HepG2 (cell line): Measurements from ENCODE around the gene RAD54L. TPM values are rescaled to one million over a fixed set of nuclear protein-coding genes. Genes with fewer than 3 reads are reported as not detected.
A peak's percentile ranks its signal among the peaks of the same experiment; 100 is the strongest.

Experiments used
- ATAC-seq: fragments of 200-7000 bp; cut with Tn5 transposase; 3 replicates; pipeline ENCODE4 v1.9.1; 2020; ENCODE audit warnings: mild to moderate bottlenecking, moderate library complexity
- BruUV-seq: library from RNA; stranded (reverse); fragments of 400-500 nt; replicated peaks from 2 replicates; lab custom pipeline; 2021; lab: Mats Ljungman, UMichigan
- CTCF ChIA-PET: fragments of 300-600 bp; formaldehyde crosslinking; extraction: SDS; loops from one replicate; lab custom pipeline; 2021; ENCODE audit warnings: low total read pairs, inconsistent platforms, low intra/inter-chr PET ratio; lab: Yijun Ruan, JAX
- POLR2A ChIA-PET: fragments of 350-600 bp; sonication (Branson Sonifier 250); formaldehyde crosslinking; loops from one replicate; lab custom pipeline; 2020; ENCODE audit warnings: antibody characterized with exemption, inconsistent platforms; lab: Yijun Ruan, JAX
- DNase-seq: peaks from one replicate; pipeline ENCODE4 v3.0.0-alpha.2; 2015; ENCODE audit warnings: low spot score
- FAIRE-seq: peaks from 3 replicates; lab custom pipeline; 2011; peaks lifted over from hg19 to GRCh38; lab: Jason Lieb, UNC
- H2AFZ ChIP-seq: one replicate; pipeline ENCODE4 v1.6.1; 2011; ENCODE audit warnings: low read length, inconsistent platforms
- H3K27ac ChIP-seq: fragments of 300-600 bp; 3 replicates; pipeline ENCODE4 v1.8.0; 2011; ENCODE audit warnings: mixed run types, mild to moderate bottlenecking, mixed read lengths, low read length, inconsistent platforms; ENCODE audit not compliant: insufficient read depth; ENCODE audit errors: extremely low read length
- H3K27me3 ChIP-seq, 2 experiments: fragments of 200-600 bp in 1 of 2; 2 replicates in 1 of 2; 3 replicates in 1 of 2; pipeline versions ENCODE4 v1.6.0 to v1.8.0; 2011; ENCODE audit warnings: low read length in 2 of 2, mild to moderate bottlenecking in 2 of 2, moderate library complexity in 2 of 2, inconsistent platforms in 1 of 2; ENCODE audit not compliant: insufficient read depth in 2 of 2, control insufficient read depth in 1 of 2
- H3K36me3 ChIP-seq, 2 experiments: fragments of 200-600 bp in 1 of 2; replicated peaks in 1 of 2; 2 replicates in 1 of 2; 3 replicates in 1 of 2; pipeline versions ENCODE4 v1.5.1 to v1.8.0; 2011; ENCODE audit warnings: low read length in 2 of 2, inconsistent platforms in 1 of 2; ENCODE audit not compliant: insufficient read depth in 2 of 2, control insufficient read depth in 1 of 2
- H3K4me1 ChIP-seq: 2 replicates; pipeline ENCODE4 v1.5.1; 2012; ENCODE audit warnings: low read length, inconsistent platforms; ENCODE audit not compliant: insufficient read depth
- H3K4me2 ChIP-seq: 2 replicates; pipeline ENCODE4 v1.6.0; 2011; ENCODE audit warnings: low read depth, low read length, inconsistent platforms
- H3K4me3 ChIP-seq, 3 experiments: fragments of 200-600 bp in 1 of 3; sonication (generic), shearing (Covaris generic) in 1 of 3; replicated peaks in 1 of 3; 2 replicates each; pipeline ENCODE4 v1.5.1; 2011 to 2016; ENCODE audit warnings: low read length in 3 of 3, inconsistent platforms in 2 of 3, low read depth in 2 of 3, mild to moderate bottlenecking in 2 of 3, control low read depth in 1 of 3, mixed read lengths in 1 of 3; ENCODE audit not compliant: insufficient read depth in 1 of 3
- H3K79me2 ChIP-seq: one replicate; pipeline ENCODE4 v1.6.1; 2011; ENCODE audit warnings: low read length, inconsistent platforms; ENCODE audit not compliant: insufficient read depth
- H3K9ac ChIP-seq: 2 replicates; pipeline ENCODE4 v1.6.0; 2011; ENCODE audit warnings: mild to moderate bottlenecking, low read depth, low read length, inconsistent platforms; ENCODE audit not compliant: insufficient read depth
- H3K9me3 ChIP-seq: 2 replicates; pipeline ENCODE4 v1.5.1; 2012; ENCODE audit warnings: mild to moderate bottlenecking, low read length
- H4K20me1 ChIP-seq: 2 replicates; pipeline ENCODE4 v1.6.0; 2011; ENCODE audit warnings: inconsistent platforms, mild to moderate bottlenecking, low read length, moderate library complexity; ENCODE audit not compliant: insufficient read depth
- ARID2 ChIP-seq: sonication (generic); formaldehyde crosslinking; IDR thresholded peaks from 2 replicates; pipeline ENCODE4 v1.8.1; 2022; ENCODE audit warnings: mild to moderate bottlenecking, missing genetic modification reagents, borderline replicate concordance
- ASH2L ChIP-seq: fragments of 300-600, 200-600 bp; sonication (generic); IDR thresholded peaks from 2 replicates; pipeline ENCODE4 v1.7.0; 2017; ENCODE audit warnings: low read depth, mild to moderate bottlenecking, moderate library complexity, mixed read lengths, low read length; ENCODE audit not compliant: insufficient read length
- ATF3 ChIP-seq: sonication (generic); formaldehyde crosslinking; IDR thresholded peaks from 2 replicates; pipeline ENCODE4 v1.4.0; 2020; ENCODE audit warnings: missing genetic modification reagents
- CSRNP2 ChIP-seq: sonication (generic); formaldehyde crosslinking; conservative IDR thresholded peaks from 2 replicates; pipeline ENCODE4 v1.8.0; 2022; ENCODE audit warnings: low read depth, missing genetic modification reagents
- GRHL1 ChIP-seq: sonication (generic); formaldehyde crosslinking; conservative IDR thresholded peaks from 2 replicates; pipeline ENCODE4 v1.8.0; 2022; ENCODE audit warnings: missing genetic modification reagents
- MAFK ChIP-seq, 2 experiments: IDR thresholded peaks in 1 of 2; conservative IDR thresholded peaks in 1 of 2; 2 replicates each; pipeline ENCODE4 v1.6.1; 2011; ENCODE audit warnings: improper control_type of control experiment in 2 of 2, low read length in 2 of 2
- NCOR1 ChIP-seq: fragments of 200-600 bp; sonication (generic); IDR thresholded peaks from 2 replicates; pipeline ENCODE4 v1.7.0; 2017; ENCODE audit warnings: antibody characterized with exemption, low read length, borderline replicate concordance
- NFRKB ChIP-seq: fragments of 450-650 bp; IDR thresholded peaks from 2 replicates; pipeline ENCODE4 v1.6.1; 2017
- TFDP1 ChIP-seq: IDR thresholded peaks from 2 replicates; pipeline ENCODE4 v1.6.1; 2016; ENCODE audit warnings: missing compliant biosample characterization, missing genetic modification reagents, borderline replicate concordance
- ZBTB7B ChIP-seq: sonication (generic); formaldehyde crosslinking; IDR thresholded peaks from 2 replicates; pipeline ENCODE4 v1.4.0; 2020; ENCODE audit warnings: missing genetic modification reagents
- ZNF253 ChIP-seq: sonication (generic); formaldehyde crosslinking; IDR thresholded peaks from 2 replicates; pipeline ENCODE4 v1.8.0; 2022; ENCODE audit warnings: mild to moderate bottlenecking, missing genetic modification reagents, borderline replicate concordance
- ZNF510 ChIP-seq: sonication (generic); formaldehyde crosslinking; IDR thresholded peaks from 2 replicates; pipeline ENCODE4 v1.4.0; 2020; ENCODE audit warnings: low read depth, mild to moderate bottlenecking, missing genetic modification reagents
- WGBS: methylation state at CpG from one replicate; pipeline ENCODE4 v1.1.6; 2017; ENCODE audit warnings: low lambda C conversion rate; 5-methylcytosine and 5-hydroxymethylcytosine counted together
- in situ Hi-C: cut with HindIII; loops from 2 replicates; pipeline ENCODE4 v1.10.0; 2017; ENCODE audit warnings: low pct_unique_long_range_greater_than_20kb; ENCODE audit not compliant: extremely low pct_ligation_motif_present
- intact Hi-C: fragments of 100-400 bp; cut with micrococcal nuclease; formaldehyde crosslinking; loops from one replicate; pipeline ENCODE4 v1.10.0; 2022; ENCODE audit not compliant: unreplicated experiment
- polyA plus RNA-seq, 8 experiments: library from polyadenylated mRNA; depleted of rRNA in 3 of 8; stranded (reverse) in 7 of 8; unstranded in 1 of 8; fragments of >200 nt; fragmentation: Illumina TruSeq in 4 of 8; extraction: Trizol in 4 of 8; gene quantifications; 2 replicates each; pipeline versions ENCODE4 v1.2.1 to v1.2.3, GENCODE V29; 2011 to 2016; ENCODE audit warnings: low read depth in 4 of 8, missing spikeins in 1 of 8, mixed read lengths in 1 of 8; ENCODE audit not compliant: insufficient read depth in 1 of 8
- total RNA-seq, 5 experiments: library from RNA; depleted of rRNA; stranded (reverse); fragments of >200 nt; fragmentation: Illumina TruSeq; extraction: Trizol; gene quantifications; 2 replicates each; pipeline ENCODE4 v1.2.3, GENCODE V29; 2016; ENCODE audit warnings: low read depth in 1 of 5
- TF ChIP-seq, protein P1 (sequence below): sonication (generic); formaldehyde crosslinking; conservative IDR thresholded peaks from 2 replicates; pipeline ENCODE4 v1.5.0; 2020; ENCODE audit warnings: missing genetic modification reagents

Gene RAD54L
- total and polyA plus RNA-seq, 2 of the 13 experiments (the other 11 are each of a cell fraction or from before 2014, with no cell fraction given), result 10.2 to 30.0 TPM

GRCh38 chr1:46197964-46198811 is 49.4 kb upstream of the RAD54L start, which contains the start of gene POMGNT1:
TSS of gene POMGNT1 (minus strand) at chr1:46198434. CDS start at chr1:46197821, 613 bp downstream.
- Histone ChIP-seq H3K79me2 (no peaks in the 10 kb centered on the region), H3K27me3 (0 out of 5 replicates have a peak, but pooled peaks cover 0 to under 1% of the 10 kb centered on the region in 2 experiments), H3K9me3 (no peaks in the 10 kb centered on the region), H3K4me1 (peaks cover 31% of the 10 kb centered on the region), H2AFZ (peak within 1 kb of the TSS; percentile 43), H3K9ac (peak within 1 kb of the TSS; percentile 95), H3K4me3 (peak within 1 kb of the TSS; percentile 89 to 98 (median 93)), H3K36me3 (peaks cover 2 to 8% of the 10 kb centered on the region in 2 experiments; a peak in 1 of 5 replicates), H4K20me1 (no peaks in the 10 kb centered on the region), H3K4me2 (peak within 1 kb of the TSS; percentile 96), H3K27ac (peak within 1 kb of the TSS; percentile 78)
- BruUV-seq, result no TSS peak
- DNase-seq (peak; percentile 23), ATAC-seq (peak; percentile 89), FAIRE-seq (peak; percentile 26)
- intact Hi-C loops, result loop anchor here (2.0 kb wide), 1 partner anchor 17 kb away; no protein-coding TSS in a partner anchor
- ChIA-PET CTCF (no interaction called here), POLR2A (interaction anchor here (1.0 to 4.3 kb wide), 7 partner anchors 9 to 66 kb away, joined by 3 to 24 read pairs (median 6); partner anchors contain the start of gene PIK3R3)
- in situ Hi-C loops, result no loop called here
- WGBS, result 0% methylated on average over 2 of the region's 67 CpGs
- TF ChIP-seq TFDP1 (no peak), ATF3 (CRISPR knock-in tag) (no peak), ZNF253 (CRISPR knock-in tag) (no peak), GRHL1 (CRISPR knock-in tag) (no peak), ZBTB7B (CRISPR knock-in tag) (peak; percentile 41; the same call in 1 of the 2 replicates), ASH2L (peak; percentile 59), NFRKB (no peak), ZNF510 (CRISPR knock-in tag) (no peak), NCOR1 (peak; percentile 75), MAFK (conservative IDR thresholded peaks at IDR 0.05 in 1 of 2, IDR thresholded peaks at IDR 0.05 in 1 of 2; ENCODE audit: low read length in 2 of 2) (no peak), CSRNP2 (CRISPR knock-in tag) (no peak), ARID2 (CRISPR knock-in tag) (no peak)
- TF ChIP-seq, protein P1, sequence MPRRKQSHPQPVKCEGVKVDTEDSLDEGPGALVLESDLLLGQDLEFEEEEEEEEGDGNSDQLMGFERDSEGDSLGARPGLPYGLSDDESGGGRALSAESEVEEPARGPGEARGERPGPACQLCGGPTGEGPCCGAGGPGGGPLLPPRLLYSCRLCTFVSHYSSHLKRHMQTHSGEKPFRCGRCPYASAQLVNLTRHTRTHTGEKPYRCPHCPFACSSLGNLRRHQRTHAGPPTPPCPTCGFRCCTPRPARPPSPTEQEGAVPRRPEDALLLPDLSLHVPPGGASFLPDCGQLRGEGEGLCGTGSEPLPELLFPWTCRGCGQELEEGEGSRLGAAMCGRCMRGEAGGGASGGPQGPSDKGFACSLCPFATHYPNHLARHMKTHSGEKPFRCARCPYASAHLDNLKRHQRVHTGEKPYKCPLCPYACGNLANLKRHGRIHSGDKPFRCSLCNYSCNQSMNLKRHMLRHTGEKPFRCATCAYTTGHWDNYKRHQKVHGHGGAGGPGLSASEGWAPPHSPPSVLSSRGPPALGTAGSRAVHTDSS (CRISPR knock-in tag), result no peak
